Measurements from ENCODE around the gene SPECC1L. TPM values are rescaled to one million over a fixed set of nuclear protein-coding genes. Genes with fewer than 3 reads are reported as not detected.

SPECC1L gene
- total RNA-seq, 2 donors from 2014 or later = 39.6 to 63.2 TPM

DNA sequence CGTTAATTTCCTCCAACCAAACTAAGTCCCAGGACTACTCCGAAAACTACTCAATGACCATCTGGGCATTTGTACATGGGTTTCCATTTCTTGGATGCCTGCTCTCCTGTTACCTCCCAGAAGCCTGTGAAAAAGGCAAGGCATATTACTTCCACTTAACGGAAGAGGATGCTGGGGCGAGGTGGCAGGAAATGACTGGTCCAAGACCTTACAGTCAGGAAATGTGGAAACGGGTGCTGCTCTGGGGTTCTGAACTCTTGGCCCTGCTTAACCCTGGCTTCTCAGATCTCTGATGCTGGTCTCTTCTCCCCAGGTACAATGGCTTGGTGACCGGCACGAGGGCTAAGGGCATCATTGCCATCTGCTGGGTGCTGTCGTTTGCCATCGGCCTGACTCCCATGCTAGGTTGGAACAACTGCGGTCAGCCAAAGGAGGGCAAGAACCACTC lies 169.7 kb downstream of the SPECC1L start:
- intact Hi-C loops (cut with DNase I) = no loop called here
- H3K36me3 ChIP-seq = no peaks in the 10 kb centered on the region
- no peaks in the 10 kb centered on the region for H3K27me3 ChIP-seq (replicated peaks; ENCODE audit: insufficient read depth)
- no peaks in the 10 kb centered on the region for H3K9me3 ChIP-seq
- no peak for DNase-seq (ENCODE audit: low spot score)
- TF ChIP-seq POLR2AphosphoS5 (IDR thresholded peaks at IDR 0.05) (no peak), POLR2A (IDR thresholded peaks at IDR 0.05) (no peak)
- TF ChIP-seq, protein P1, sequence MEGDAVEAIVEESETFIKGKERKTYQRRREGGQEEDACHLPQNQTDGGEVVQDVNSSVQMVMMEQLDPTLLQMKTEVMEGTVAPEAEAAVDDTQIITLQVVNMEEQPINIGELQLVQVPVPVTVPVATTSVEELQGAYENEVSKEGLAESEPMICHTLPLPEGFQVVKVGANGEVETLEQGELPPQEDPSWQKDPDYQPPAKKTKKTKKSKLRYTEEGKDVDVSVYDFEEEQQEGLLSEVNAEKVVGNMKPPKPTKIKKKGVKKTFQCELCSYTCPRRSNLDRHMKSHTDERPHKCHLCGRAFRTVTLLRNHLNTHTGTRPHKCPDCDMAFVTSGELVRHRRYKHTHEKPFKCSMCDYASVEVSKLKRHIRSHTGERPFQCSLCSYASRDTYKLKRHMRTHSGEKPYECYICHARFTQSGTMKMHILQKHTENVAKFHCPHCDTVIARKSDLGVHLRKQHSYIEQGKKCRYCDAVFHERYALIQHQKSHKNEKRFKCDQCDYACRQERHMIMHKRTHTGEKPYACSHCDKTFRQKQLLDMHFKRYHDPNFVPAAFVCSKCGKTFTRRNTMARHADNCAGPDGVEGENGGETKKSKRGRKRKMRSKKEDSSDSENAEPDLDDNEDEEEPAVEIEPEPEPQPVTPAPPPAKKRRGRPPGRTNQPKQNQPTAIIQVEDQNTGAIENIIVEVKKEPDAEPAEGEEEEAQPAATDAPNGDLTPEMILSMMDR (IDR thresholded peaks at IDR 0.05) = no peak
- no peaks in the 10 kb centered on the region for H3K4me1 ChIP-seq (replicated peaks)
- H3K27ac ChIP-seq = no peak overlapping the region
- 88% methylated on average over 10 of the region's 10 CpGs for WGBS
- H3K4me3 ChIP-seq = no peak overlapping the region

DNA sequence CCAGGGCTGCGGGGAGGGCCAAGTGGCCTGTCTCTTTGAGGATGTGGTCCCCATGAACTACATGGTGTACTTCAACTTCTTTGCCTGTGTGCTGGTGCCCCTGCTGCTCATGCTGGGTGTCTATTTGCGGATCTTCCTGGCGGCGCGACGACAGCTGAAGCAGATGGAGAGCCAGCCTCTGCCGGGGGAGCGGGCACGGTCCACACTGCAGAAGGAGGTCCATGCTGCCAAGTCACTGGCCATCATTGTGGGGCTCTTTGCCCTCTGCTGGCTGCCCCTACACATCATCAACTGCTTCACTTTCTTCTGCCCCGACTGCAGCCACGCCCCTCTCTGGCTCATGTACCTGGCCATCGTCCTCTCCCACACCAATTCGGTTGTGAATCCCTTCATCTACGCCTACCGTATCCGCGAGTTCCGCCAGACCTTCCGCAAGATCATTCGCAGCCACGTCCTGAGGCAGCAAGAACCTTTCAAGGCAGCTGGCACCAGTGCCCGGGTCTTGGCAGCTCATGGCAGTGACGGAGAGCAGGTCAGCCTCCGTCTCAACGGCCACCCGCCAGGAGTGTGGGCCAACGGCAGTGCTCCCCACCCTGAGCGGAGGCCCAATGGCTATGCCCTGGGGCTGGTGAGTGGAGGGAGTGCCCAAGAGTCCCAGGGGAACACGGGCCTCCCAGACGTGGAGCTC lies 170.2 kb downstream of the SPECC1L start:
- Histone ChIP-seq H3K9me3 (no peaks in the 10 kb centered on the region), H3K4me3 (no peak overlapping the region), H3K27ac (no peak overlapping the region), H3K4me1 (replicated peaks) (no peaks in the 10 kb centered on the region), H3K36me3 (no peaks in the 10 kb centered on the region), H3K27me3 (replicated peaks; ENCODE audit: insufficient read depth) (no peaks in the 10 kb centered on the region)
- TF ChIP-seq POLR2A (IDR thresholded peaks at IDR 0.05) = no peak
- TF ChIP-seq, protein P1 (IDR thresholded peaks at IDR 0.05) = no peak
- no peak for TF ChIP-seq POLR2AphosphoS5 (IDR thresholded peaks at IDR 0.05)
- intact Hi-C loops (cut with DNase I) = no loop called here
- WGBS = 88% methylated on average over 30 of the region's 30 CpGs
- DNase-seq (ENCODE audit: low spot score) = no peak

DNA sequence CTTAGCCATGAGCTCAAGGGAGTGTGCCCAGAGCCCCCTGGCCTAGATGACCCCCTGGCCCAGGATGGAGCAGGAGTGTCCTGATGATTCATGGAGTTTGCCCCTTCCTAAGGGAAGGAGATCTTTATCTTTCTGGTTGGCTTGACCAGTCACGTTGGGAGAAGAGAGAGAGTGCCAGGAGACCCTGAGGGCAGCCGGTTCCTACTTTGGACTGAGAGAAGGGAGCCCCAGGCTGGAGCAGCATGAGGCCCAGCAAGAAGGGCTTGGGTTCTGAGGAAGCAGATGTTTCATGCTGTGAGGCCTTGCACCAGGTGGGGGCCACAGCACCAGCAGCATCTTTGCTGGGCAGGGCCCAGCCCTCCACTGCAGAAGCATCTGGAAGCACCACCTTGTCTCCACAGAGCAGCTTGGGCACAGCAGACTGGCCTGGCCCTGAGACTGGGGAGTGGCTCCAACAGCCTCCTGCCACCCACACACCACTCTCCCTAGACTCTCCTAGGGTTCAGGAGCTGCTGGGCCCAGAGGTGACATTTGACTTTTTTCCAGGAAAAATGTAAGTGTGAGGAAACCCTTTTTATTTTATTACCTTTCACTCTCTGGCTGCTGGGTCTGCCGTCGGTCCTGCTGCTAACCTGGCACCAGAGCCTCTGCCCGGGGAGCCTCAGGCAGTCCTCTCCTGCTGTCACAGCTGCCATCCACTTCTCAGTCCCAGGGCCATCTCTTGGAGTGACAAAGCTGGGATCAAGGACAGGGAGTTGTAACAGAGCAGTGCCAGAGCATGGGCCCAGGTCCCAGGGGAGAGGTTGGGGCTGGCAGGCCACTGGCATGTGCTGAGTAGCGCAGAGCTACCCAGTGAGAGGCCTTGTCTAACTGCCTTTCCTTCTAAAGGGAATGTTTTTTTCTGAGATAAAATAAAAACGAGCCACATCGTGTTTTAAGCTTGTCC lies 171.0 kb downstream of the SPECC1L start:
- Histone ChIP-seq H3K4me3 (no peak overlapping the region), H3K9me3 (no peaks in the 10 kb centered on the region), H3K27me3 (replicated peaks; ENCODE audit: insufficient read depth) (no peaks in the 10 kb centered on the region), H3K4me1 (replicated peaks) (no peaks in the 10 kb centered on the region), H3K36me3 (no peaks in the 10 kb centered on the region), H3K27ac (no peak overlapping the region)
- intact Hi-C loops (cut with DNase I) = no loop called here
- 62% methylated on average over 8 of the region's 8 CpGs for WGBS
- DNase-seq (ENCODE audit: low spot score) = no peak
- TF ChIP-seq, protein P1 (IDR thresholded peaks at IDR 0.05) = no peak
- no peak for TF ChIP-seq POLR2AphosphoS5 (IDR thresholded peaks at IDR 0.05)
- TF ChIP-seq POLR2A (IDR thresholded peaks at IDR 0.05) = no peak

DNA sequence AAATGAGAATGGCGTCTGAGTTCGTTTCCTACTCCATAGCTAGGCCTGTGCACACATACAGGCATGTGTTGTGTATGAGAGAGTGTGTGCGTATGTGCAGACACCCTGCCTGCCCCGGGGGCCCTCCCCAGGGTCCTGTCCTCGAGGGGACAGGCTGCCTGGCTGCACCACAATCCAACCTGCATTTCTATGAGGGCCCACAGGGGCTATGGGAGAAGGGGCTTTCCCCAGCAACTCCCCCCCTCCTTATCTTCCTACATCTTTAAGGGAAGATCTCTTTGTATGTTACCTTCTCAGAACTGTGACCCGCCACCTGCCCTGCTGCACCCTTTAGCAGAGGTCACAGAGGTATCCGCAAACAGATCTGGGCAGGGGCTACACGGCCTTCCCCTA lies 171.7 kb downstream of the SPECC1L start:
- H3K36me3 ChIP-seq = no peaks in the 10 kb centered on the region
- no peak for DNase-seq (ENCODE audit: low spot score)

More for the DNA sequence above, 171.7 kb downstream of the SPECC1L start:
- intact Hi-C loops (cut with DNase I) = no loop called here
- Histone ChIP-seq H3K4me1 (replicated peaks) (no peaks in the 10 kb centered on the region), H3K9me3 (no peaks in the 10 kb centered on the region), H3K27me3 (replicated peaks; ENCODE audit: insufficient read depth) (no peaks in the 10 kb centered on the region), H3K4me3 (no peak overlapping the region), H3K27ac (no peak overlapping the region)
- TF ChIP-seq POLR2A (IDR thresholded peaks at IDR 0.05) (no peak), POLR2AphosphoS5 (IDR thresholded peaks at IDR 0.05) (no peak)
- TF ChIP-seq, protein P1 (IDR thresholded peaks at IDR 0.05) = no peak
- WGBS = 80% methylated on average over 8 of the region's 8 CpGs

Data from prostate gland (tissue), 2 donors.